NCI-H82 (cell line): ENCODE measurements around the gene LHFPL6.
A peak's percentile ranks its signal among the peaks of the same experiment; 100 is the strongest.

Experiments used
- DNase-seq: peaks from one replicate; lab custom pipeline; 2025; lab: John Stamatoyannopoulos, UW

Gene LHFPL6

GRCh38 chr13:39602614-39603366 is at the start of gene LHFPL6:
Gene LHFPL6 (minus strand): TSS chr13:39603193.
- DNase-seq = peak; percentile 90

GRCh38 chr13:39646122-39646521 is 43.1 kb upstream of the LHFPL6 start:
- no peak for DNase-seq

- DNase-seq = no peak
Measured at GRCh38 chr13:39641645-39642044, 38.7 kb upstream of the LHFPL6 start.

GRCh38 chr13:39637890-39638289 is 34.9 kb upstream of the LHFPL6 start:
- DNase-seq = no peak

- DNase-seq = no peak
Measured at GRCh38 chr13:39635564-39635963, 32.6 kb upstream of the LHFPL6 start.

- DNase-seq = no peak
Measured at GRCh38 chr13:39632994-39633393, 30.0 kb upstream of the LHFPL6 start.

- no peak for DNase-seq
Measured at GRCh38 chr13:39631307-39631706, 28.3 kb upstream of the LHFPL6 start.

GRCh38 chr13:39623466-39623865 is 20.5 kb upstream of the LHFPL6 start:
- DNase-seq = no peak

- no peak for DNase-seq
Measured at GRCh38 chr13:39618561-39618960, 15.6 kb upstream of the LHFPL6 start.

- DNase-seq = peak; percentile 94
Measured at GRCh38 chr13:39616087-39616694, 13.2 kb upstream of the LHFPL6 start.

GRCh38 chr13:39612023-39612637 is 9.1 kb upstream of the LHFPL6 start:
- peak; percentile 93 for DNase-seq

GRCh38 chr13:39607876-39608275 is 4.9 kb upstream of the LHFPL6 start:
- DNase-seq = no peak

- DNase-seq = no peak
Measured at GRCh38 chr13:39605677-39606320, 2.8 kb upstream of the LHFPL6 start.

GRCh38 chr13:39604756-39605155 is 1.8 kb upstream of the LHFPL6 start:
- DNase-seq = no peak

- peak; percentile 61 for DNase-seq
Measured at GRCh38 chr13:39603424-39603947, 493 bp upstream of the LHFPL6 start.

GRCh38 chr13:39602277-39602613 is 748 bp downstream of the LHFPL6 start:
- DNase-seq = no peak

- DNase-seq = no peak
Measured at GRCh38 chr13:39601636-39602035, 1.4 kb downstream of the LHFPL6 start.

GRCh38 chr13:39600766-39601165 is 2.2 kb downstream of the LHFPL6 start:
- DNase-seq = peak; percentile 12

GRCh38 chr13:39599842-39600241 is 3.2 kb downstream of the LHFPL6 start:
- no peak for DNase-seq

GRCh38 chr13:39599012-39599411 is 4.0 kb downstream of the LHFPL6 start:
- DNase-seq = no peak

GRCh38 chr13:39597838-39598237 is 5.2 kb downstream of the LHFPL6 start:
- no peak for DNase-seq

GRCh38 chr13:39596685-39597084 is 6.3 kb downstream of the LHFPL6 start:
- no peak for DNase-seq

GRCh38 chr13:39596176-39596575 is 6.8 kb downstream of the LHFPL6 start:
- no peak for DNase-seq
